ENCODE data around the gene MYO5A. TPM values are rescaled to one million over a fixed set of nuclear protein-coding genes. Genes with fewer than 3 reads are reported as not detected.

The MYO5A gene
- total and polyA plus RNA-seq, 2 donors (not counting 1 experiment from before 2014, with no cell fraction given), result 12.2 to 44.4 TPM

DNA sequence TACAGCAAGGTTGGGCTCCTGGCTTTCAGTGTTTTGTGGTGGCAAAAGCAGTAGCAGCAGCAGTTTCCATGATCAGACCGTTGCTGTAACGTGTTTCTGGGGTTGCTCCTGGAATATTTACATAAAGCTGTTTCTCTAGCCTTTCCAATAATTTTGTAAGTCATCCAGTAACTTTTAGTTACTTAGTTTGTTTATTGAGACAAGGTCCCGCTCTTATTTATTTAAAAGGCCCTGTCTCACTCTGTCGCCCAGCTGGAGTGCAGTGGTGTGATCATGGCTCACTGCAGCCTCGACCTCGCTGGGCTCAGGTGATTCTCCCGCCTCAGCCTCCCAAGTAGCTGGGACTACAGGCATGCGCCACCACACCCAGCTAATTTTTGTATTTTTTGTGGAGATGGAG lies 8.8 kb upstream of the MYO5A start:
- Mint-ChIP-seq H3K9me3 (ENCODE audit: insufficient read depth) (no peaks in the 10 kb centered on the region), H3K4me1 (no peaks in the 10 kb centered on the region), H3K27ac (no peak overlapping the region), H3K4me3 (no peak overlapping the region), H3K27me3 (peaks cover 3% of the 10 kb centered on the region)
- Histone ChIP-seq H3K27ac (ENCODE audit: low read length in 2 of 2) (no peak overlapping the region), H2AFZ (ENCODE audit: insufficient read depth, low read depth, low read length, poor library complexity, severe bottlenecking) (no peak overlapping the region), H3K4me2 (replicated peaks; ENCODE audit: low read depth, low read length, poor library complexity, severe bottlenecking) (no peak overlapping the region), H3K27me3 (replicated peaks in 1 of 4; ENCODE audit: control extremely low read depth in 1 of 4, control insufficient read depth in 3 of 4, insufficient read depth in 4 of 4, low read length in 3 of 4) (no peaks in the 10 kb centered on the region), H3K4me3 (ENCODE audit: control extremely low read depth in 1 of 5, extremely low read depth in 1 of 5, insufficient read depth in 1 of 5, low read depth in 2 of 5, low read length in 4 of 5) (no peak overlapping the region), H3K79me2 (ENCODE audit: control insufficient read depth, insufficient read depth, low read length) (no peaks in the 10 kb centered on the region), H3K36me3 (replicated peaks in 1 of 2; ENCODE audit: control extremely low read depth in 1 of 2, control insufficient read depth in 1 of 2, extremely low read depth in 1 of 2, insufficient read depth in 2 of 2, low read length in 1 of 2) (no peaks in the 10 kb centered on the region), H3K9me3 (ENCODE audit: control extremely low read depth in 1 of 3, control insufficient read depth in 2 of 3, insufficient read depth in 1 of 3, low read length in 2 of 3) (peaks cover 0 to 7% (median 0%) of the 10 kb centered on the region in 3 donors), H3K9ac (ENCODE audit: low read length) (no peak overlapping the region), H4K20me1 (ENCODE audit: control insufficient read depth, insufficient read depth, low read length, poor library complexity, severe bottlenecking) (no peaks in the 10 kb centered on the region), H3K4me1 (ENCODE audit: control insufficient read depth in 2 of 2, insufficient read depth in 2 of 2, low read length in 2 of 2) (no peaks in the 10 kb centered on the region)
- 100% methylated on average over 4 of the region's 8 CpGs for WGBS (ENCODE audit: insufficient coverage)
- intact Hi-C loops (cut with micrococcal nuclease), result no loop called here
- ATAC-seq (ENCODE audit: low read depth), result no peak
- ChIA-PET POLR2A (no interaction called here), CTCF (no interaction called here)
- no peak for DNase-seq
- TF ChIP-seq, protein P1, sequence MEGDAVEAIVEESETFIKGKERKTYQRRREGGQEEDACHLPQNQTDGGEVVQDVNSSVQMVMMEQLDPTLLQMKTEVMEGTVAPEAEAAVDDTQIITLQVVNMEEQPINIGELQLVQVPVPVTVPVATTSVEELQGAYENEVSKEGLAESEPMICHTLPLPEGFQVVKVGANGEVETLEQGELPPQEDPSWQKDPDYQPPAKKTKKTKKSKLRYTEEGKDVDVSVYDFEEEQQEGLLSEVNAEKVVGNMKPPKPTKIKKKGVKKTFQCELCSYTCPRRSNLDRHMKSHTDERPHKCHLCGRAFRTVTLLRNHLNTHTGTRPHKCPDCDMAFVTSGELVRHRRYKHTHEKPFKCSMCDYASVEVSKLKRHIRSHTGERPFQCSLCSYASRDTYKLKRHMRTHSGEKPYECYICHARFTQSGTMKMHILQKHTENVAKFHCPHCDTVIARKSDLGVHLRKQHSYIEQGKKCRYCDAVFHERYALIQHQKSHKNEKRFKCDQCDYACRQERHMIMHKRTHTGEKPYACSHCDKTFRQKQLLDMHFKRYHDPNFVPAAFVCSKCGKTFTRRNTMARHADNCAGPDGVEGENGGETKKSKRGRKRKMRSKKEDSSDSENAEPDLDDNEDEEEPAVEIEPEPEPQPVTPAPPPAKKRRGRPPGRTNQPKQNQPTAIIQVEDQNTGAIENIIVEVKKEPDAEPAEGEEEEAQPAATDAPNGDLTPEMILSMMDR (IDR thresholded peaks at IDR 0.05), result no peak
- TF ChIP-seq EZH2 (IDR thresholded peaks at IDR 0.05; ENCODE audit: borderline replicate concordance, insufficient read depth, low read depth, low read length, poor library complexity, severe bottlenecking), result no peak

GRCh38 chr15:52532427-52532826 lies 3.7 kb upstream of the MYO5A start:
- no peak overlapping the region for H3K4me2 ChIP-seq (replicated peaks; ENCODE audit: low read depth, low read length, poor library complexity, severe bottlenecking)
- no peak overlapping the region for H2AFZ ChIP-seq (ENCODE audit: insufficient read depth, low read depth, low read length, poor library complexity, severe bottlenecking)
- intact Hi-C loops (cut with micrococcal nuclease), result no loop called here
- Mint-ChIP-seq H3K9me3 (ENCODE audit: insufficient read depth) (no peaks in the 10 kb centered on the region), H3K4me1 (peaks cover 15% of the 10 kb centered on the region), H3K27ac (no peak overlapping the region), H3K27me3 (peaks cover 3% of the 10 kb centered on the region), H3K4me3 (no peak overlapping the region)
- ChIA-PET CTCF (no interaction called here), POLR2A (no interaction called here)
- H4K20me1 ChIP-seq (ENCODE audit: control insufficient read depth, insufficient read depth, low read length, poor library complexity, severe bottlenecking), result peaks cover 8% of the 10 kb centered on the region
- no peak for ATAC-seq (ENCODE audit: low read depth)
- TF ChIP-seq EZH2 (IDR thresholded peaks at IDR 0.05; ENCODE audit: borderline replicate concordance, insufficient read depth, low read depth, low read length, poor library complexity, severe bottlenecking), result no peak
- TF ChIP-seq, protein P1 (IDR thresholded peaks at IDR 0.05), result no peak
- no peak overlapping the region for H3K9ac ChIP-seq (ENCODE audit: low read length)
- no peaks in the 10 kb centered on the region for H3K36me3 ChIP-seq (replicated peaks in 1 of 2; ENCODE audit: control extremely low read depth in 1 of 2, control insufficient read depth in 1 of 2, extremely low read depth in 1 of 2, insufficient read depth in 2 of 2, low read length in 1 of 2)
- no peaks in the 10 kb centered on the region for H3K9me3 ChIP-seq (ENCODE audit: control extremely low read depth in 1 of 3, control insufficient read depth in 2 of 3, insufficient read depth in 1 of 3, low read length in 2 of 3)
- peaks cover 10 to 17% of the 10 kb centered on the region in 2 donors for H3K4me1 ChIP-seq (ENCODE audit: control insufficient read depth in 2 of 2, insufficient read depth in 2 of 2, low read length in 2 of 2)
- H3K4me3 ChIP-seq (ENCODE audit: control extremely low read depth in 1 of 5, extremely low read depth in 1 of 5, insufficient read depth in 1 of 5, low read depth in 2 of 5, low read length in 4 of 5), result no peak overlapping the region
- DNase-seq, result no peak
- H3K27ac ChIP-seq (ENCODE audit: low read length in 2 of 2), result no peak overlapping the region
- 7% methylated on average over 2 of the region's 2 CpGs for WGBS (ENCODE audit: insufficient coverage)
- peaks cover 25% of the 10 kb centered on the region for H3K79me2 ChIP-seq (ENCODE audit: control insufficient read depth, insufficient read depth, low read length)
- no peaks in the 10 kb centered on the region for H3K27me3 ChIP-seq (replicated peaks in 1 of 4; ENCODE audit: control extremely low read depth in 1 of 4, control insufficient read depth in 3 of 4, insufficient read depth in 4 of 4, low read length in 3 of 4)

Data from B cell (primary cell).